ENCODE data around the gene BRF1. TPM values are rescaled to one million over a fixed set of nuclear protein-coding genes. Genes with fewer than 3 reads are reported as not detected.

Gene BRF1
- total RNA-seq, 4 donors from 2014 or later, result 77.6 to 114 (median 99.5) TPM

DNA sequence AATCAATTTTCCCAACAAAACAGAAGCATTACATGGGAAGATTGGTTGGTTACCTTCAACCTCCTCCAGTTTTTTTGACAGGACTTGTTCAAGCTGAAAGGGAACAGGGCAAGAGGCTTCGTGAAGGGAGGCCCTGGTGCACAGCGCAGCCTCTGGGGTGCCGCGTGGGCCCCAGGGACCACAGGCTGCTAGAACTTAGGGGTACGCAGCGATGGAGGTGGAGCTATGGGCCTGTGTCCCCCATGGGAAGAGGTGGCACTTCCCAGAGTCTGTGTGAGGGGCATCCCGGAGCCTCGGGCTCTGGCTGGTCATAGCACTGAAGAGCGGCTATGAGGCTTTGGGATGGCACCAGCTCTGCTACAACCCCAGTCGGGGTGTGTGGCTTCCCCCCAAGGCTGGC, 74.6 kb downstream of the BRF1 start:
- WGBS, 2 donors, result 83 to 98% methylated on average over 9 to 10 of the region's 10 CpGs
- TF ChIP-seq POLR2A (IDR thresholded peaks at IDR 0.05) (no peak), EP300 (IDR thresholded peaks at IDR 0.05) (no peak)
- TF ChIP-seq, protein P1, sequence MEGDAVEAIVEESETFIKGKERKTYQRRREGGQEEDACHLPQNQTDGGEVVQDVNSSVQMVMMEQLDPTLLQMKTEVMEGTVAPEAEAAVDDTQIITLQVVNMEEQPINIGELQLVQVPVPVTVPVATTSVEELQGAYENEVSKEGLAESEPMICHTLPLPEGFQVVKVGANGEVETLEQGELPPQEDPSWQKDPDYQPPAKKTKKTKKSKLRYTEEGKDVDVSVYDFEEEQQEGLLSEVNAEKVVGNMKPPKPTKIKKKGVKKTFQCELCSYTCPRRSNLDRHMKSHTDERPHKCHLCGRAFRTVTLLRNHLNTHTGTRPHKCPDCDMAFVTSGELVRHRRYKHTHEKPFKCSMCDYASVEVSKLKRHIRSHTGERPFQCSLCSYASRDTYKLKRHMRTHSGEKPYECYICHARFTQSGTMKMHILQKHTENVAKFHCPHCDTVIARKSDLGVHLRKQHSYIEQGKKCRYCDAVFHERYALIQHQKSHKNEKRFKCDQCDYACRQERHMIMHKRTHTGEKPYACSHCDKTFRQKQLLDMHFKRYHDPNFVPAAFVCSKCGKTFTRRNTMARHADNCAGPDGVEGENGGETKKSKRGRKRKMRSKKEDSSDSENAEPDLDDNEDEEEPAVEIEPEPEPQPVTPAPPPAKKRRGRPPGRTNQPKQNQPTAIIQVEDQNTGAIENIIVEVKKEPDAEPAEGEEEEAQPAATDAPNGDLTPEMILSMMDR (IDR thresholded peaks at IDR 0.05), result no peak
- no peaks in the 10 kb centered on the region for H3K4me1 ChIP-seq
- no peaks in the 10 kb centered on the region for H3K27me3 ChIP-seq
- peaks cover 0 to 68% (median 6%) of the 10 kb centered on the region in 3 donors for H3K36me3 ChIP-seq
- no peak overlapping the region for H3K27ac ChIP-seq
- no peak overlapping the region for H3K4me3 ChIP-seq
- H3K9me3 ChIP-seq, result no peaks in the 10 kb centered on the region
- DNase-seq (ENCODE audit: low spot score in 2 of 2), result no peak

DNA sequence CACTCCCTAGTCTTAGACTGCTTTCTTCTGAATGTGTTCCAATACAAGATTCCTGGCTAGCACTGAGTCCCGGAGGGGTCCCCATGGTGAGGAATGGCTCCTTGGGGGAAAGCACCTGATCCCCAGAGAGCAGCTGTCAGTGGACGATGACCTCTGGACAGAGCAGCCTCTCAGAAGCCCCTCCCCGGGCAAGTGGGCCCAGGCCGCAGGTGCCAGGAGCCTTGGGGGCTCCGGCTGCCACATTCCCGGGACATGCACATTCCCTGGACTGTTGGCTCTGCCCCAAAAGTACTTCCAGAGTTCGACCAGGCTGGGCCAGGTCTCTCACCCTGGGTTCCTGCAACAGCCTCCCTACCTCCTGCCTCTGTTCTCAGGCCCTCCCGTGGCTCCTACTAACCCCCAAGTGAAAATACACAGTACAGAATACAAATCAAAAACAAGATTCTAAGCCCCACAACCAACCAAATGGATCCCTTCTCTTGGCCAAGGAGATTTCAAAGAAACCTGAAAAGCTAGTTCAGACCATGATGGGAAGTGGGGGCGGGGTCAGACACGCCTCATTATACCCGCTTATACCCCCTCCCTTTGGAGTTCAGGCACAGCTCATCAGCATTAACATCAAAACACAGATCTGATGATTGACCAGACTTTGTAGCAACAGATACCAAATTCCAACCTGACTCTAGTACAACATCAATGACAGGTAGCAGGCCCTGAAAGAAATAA, 75.8 kb downstream of the BRF1 start:
- no peaks in the 10 kb centered on the region for H3K9me3 ChIP-seq
- H3K4me1 ChIP-seq, result no peaks in the 10 kb centered on the region
- TF ChIP-seq POLR2A (IDR thresholded peaks at IDR 0.05) (no peak), EP300 (IDR thresholded peaks at IDR 0.05) (no peak)
- TF ChIP-seq, protein P1 (IDR thresholded peaks at IDR 0.05), result no peak
- no peak for DNase-seq (ENCODE audit: low spot score in 2 of 2)
- H3K4me3 ChIP-seq, result no peak overlapping the region
- H3K27ac ChIP-seq, result no peak overlapping the region
- H3K27me3 ChIP-seq, result no peaks in the 10 kb centered on the region
- 86 to 88% methylated on average over 10 to 11 of the region's 11 CpGs for WGBS, 2 donors
- peaks cover 0 to 80% (median 11%) of the 10 kb centered on the region in 3 donors for H3K36me3 ChIP-seq

DNA sequence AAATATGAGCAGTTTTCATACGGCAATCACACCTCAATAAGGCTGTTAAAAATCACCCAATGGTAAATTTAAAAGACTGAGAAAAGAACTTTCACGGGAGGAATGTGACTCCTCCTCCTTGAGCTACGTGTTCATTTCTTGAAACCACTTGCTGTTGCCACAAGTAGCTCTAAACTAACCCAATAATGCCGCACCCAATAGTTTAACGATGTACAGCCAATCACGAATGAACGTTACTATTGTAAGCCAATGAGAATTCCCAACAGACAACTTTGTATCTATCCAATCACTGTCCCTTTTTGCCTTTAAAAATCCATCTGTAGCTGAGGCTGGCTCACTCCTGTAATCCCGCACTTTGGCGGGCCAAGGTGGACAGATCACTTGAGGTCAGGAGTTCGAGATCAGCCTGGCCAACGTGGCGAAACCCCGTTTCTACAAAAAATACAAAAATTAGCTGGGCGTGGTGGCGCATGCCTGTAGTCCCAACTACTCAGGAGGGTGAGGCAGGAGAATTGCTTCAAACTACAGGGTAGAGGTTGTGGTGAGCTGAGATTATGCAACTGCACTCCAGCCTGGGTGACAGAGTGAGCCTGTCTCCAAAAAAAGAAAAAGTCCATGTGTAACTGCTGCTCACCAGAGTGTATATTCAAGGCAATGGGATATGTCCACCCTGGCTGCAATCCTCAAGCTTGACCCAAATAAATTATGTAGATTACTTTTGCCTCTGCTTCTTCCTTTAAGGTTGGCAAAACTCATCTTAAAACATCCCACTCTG, 76.8 kb downstream of the BRF1 start:
- no peaks in the 10 kb centered on the region for H3K9me3 ChIP-seq
- TF ChIP-seq, protein P1 (IDR thresholded peaks at IDR 0.05), result no peak
- no peak for TF ChIP-seq POLR2A (IDR thresholded peaks at IDR 0.05)
- TF ChIP-seq EP300 (IDR thresholded peaks at IDR 0.05), result no peak
- H3K27ac ChIP-seq, result no peak overlapping the region
- no peak for DNase-seq (ENCODE audit: low spot score in 2 of 2)
- no peaks in the 10 kb centered on the region for H3K4me1 ChIP-seq
- no peak overlapping the region for H3K4me3 ChIP-seq
- peaks cover 0 to 90% (median 18%) of the 10 kb centered on the region in 3 donors for H3K36me3 ChIP-seq
- 92 to 93% methylated on average over 15 of the region's 15 CpGs for WGBS, 2 donors
- no peaks in the 10 kb centered on the region for H3K27me3 ChIP-seq

DNA sequence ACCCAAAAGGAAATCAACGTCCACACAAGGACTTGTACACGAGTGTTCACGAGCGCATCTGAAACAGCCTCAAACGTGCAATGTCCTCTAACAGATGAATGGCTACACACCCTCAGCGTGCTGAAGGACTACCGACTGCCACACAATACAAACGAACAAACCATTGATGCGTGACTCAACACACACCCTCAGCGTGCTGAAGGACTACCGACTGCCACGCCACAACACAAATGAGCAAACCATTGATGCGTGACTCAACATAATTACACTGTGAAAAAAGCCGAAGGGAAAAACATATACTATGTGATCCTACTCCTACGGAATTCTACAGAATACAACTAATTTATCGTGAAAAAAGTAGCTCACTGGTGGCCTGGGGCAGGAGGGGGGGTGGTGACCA, 77.5 kb downstream of the BRF1 start:
- WGBS, 2 donors, result 90 to 94% methylated on average over 16 of the region's 16 CpGs
- H3K4me1 ChIP-seq, result no peaks in the 10 kb centered on the region
- DNase-seq (ENCODE audit: low spot score in 2 of 2), result no peak
- H3K9me3 ChIP-seq, result no peaks in the 10 kb centered on the region
- H3K27me3 ChIP-seq, result no peaks in the 10 kb centered on the region
- TF ChIP-seq, protein P1 (IDR thresholded peaks at IDR 0.05), result no peak
- TF ChIP-seq POLR2A (IDR thresholded peaks at IDR 0.05) (no peak), EP300 (IDR thresholded peaks at IDR 0.05) (no peak)
- H3K36me3 ChIP-seq, result peaks cover 0 to 93% (median 21%) of the 10 kb centered on the region in 3 donors
- H3K4me3 ChIP-seq, result no peak overlapping the region
- H3K27ac ChIP-seq, result no peak overlapping the region

DNA sequence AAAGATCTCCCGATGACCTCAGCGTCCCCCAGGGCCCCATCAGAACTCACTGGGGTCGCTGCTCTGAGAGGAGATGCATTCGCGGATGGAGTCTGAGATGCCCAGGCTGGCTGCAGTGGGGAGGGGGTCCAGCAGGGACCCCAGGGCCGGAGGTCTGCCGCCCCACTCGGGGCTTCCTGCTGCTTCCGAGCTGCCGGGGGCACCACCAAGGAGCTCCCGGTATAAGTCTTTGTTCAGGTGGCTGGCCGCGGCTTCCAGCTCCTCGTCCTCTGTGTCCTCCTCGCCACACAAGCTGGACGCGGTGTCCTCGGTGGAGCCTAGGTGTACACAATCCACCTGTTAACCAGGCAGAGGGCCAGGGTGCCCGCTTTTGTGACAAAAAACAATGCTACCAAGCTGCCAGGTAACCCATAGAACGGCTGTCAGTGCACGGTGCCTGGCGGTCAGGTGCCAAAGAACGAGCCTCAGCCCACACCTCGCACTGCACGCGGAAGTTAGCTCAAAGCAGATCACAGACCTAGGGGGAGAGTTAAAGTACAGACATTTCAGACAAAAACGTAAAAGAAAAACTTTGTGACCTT, 79.1 kb downstream of the BRF1 start:
- no peak overlapping the region for H3K4me3 ChIP-seq
- no peaks in the 10 kb centered on the region for H3K27me3 ChIP-seq
- H3K36me3 ChIP-seq, result peaks cover 0 to 98% (median 21%) of the 10 kb centered on the region in 3 donors
- H3K27ac ChIP-seq, result no peak overlapping the region
- no peaks in the 10 kb centered on the region for H3K9me3 ChIP-seq
- no peaks in the 10 kb centered on the region for H3K4me1 ChIP-seq
- no peak for DNase-seq (ENCODE audit: low spot score in 2 of 2)
- 93% methylated on average over 19 to 26 of the region's 27 CpGs for WGBS, 2 donors
- TF ChIP-seq EP300 (IDR thresholded peaks at IDR 0.05), result no peak
- TF ChIP-seq, protein P1 (IDR thresholded peaks at IDR 0.05), result no peak
